ENCODE measurements around the gene NUDCD3. TPM values are rescaled to one million over a fixed set of nuclear protein-coding genes. Genes with fewer than 3 reads are reported as not detected.

The NUDCD3 gene
- total and polyA plus RNA-seq, 7 donors, result 14.3 to 50.5 (median 37.2) TPM

GRCh38 chr7:44377134-44377463 lies 113.4 kb downstream of the NUDCD3 start:
- intact Hi-C loops (cut with DNase I), result no loop called here
- no peak overlapping the region for H3K27ac ChIP-seq
- H3K27me3 ChIP-seq, result no peaks in the 10 kb centered on the region
- H3K36me3 ChIP-seq, result no peaks in the 10 kb centered on the region
- WGBS, 2 donors, result 83 to 93% methylated on average over 1 of the region's 1 CpG
- DNase-seq, result no peak
- TF ChIP-seq POLR2A (IDR thresholded peaks at IDR 0.05) (no peak), POLR2AphosphoS5 (IDR thresholded peaks at IDR 0.05) (no peak), EP300 (IDR thresholded peaks at IDR 0.05) (no peak)
- TF ChIP-seq, protein P1, sequence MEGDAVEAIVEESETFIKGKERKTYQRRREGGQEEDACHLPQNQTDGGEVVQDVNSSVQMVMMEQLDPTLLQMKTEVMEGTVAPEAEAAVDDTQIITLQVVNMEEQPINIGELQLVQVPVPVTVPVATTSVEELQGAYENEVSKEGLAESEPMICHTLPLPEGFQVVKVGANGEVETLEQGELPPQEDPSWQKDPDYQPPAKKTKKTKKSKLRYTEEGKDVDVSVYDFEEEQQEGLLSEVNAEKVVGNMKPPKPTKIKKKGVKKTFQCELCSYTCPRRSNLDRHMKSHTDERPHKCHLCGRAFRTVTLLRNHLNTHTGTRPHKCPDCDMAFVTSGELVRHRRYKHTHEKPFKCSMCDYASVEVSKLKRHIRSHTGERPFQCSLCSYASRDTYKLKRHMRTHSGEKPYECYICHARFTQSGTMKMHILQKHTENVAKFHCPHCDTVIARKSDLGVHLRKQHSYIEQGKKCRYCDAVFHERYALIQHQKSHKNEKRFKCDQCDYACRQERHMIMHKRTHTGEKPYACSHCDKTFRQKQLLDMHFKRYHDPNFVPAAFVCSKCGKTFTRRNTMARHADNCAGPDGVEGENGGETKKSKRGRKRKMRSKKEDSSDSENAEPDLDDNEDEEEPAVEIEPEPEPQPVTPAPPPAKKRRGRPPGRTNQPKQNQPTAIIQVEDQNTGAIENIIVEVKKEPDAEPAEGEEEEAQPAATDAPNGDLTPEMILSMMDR (IDR thresholded peaks at IDR 0.05), result no peak
- no peak overlapping the region for H3K4me3 ChIP-seq
- H3K9me3 ChIP-seq, result no peaks in the 10 kb centered on the region
- H3K4me1 ChIP-seq, result no peaks in the 10 kb centered on the region

DNA sequence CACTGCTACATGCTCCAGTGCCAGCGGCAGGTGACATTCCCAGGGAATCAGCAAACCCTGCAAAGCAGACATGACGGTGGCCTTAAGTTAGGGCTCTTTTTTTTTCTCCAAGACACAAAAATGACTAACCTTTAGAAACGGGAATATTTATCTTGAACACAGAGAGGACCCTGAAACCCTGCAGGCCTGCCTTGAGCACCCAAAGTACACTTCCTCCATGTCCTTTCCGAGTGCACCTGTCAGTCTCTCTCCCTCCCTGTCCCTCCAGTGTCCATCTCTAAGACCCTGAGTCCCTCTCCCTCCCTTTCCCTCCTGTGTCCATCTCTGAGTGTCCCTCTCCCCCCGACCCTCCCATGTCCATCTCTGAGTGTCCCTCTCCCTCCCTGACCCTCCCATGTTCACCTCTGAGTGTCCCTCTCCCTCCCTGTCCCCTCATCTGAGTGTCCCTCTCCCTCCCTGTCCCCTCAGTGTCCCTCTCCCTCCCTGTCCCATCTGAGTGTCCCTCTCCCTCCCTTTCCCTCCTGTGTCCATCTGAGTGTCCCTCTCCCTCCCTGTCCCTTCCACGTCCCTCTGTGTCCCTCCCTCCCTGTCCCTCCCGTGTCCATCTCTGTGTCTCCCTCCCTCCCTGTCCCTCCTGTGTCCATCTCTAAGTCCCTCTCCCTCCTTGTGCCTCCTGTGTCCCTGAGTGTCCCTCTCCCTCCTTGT lies 113.9 kb downstream of the NUDCD3 start:
- no peak overlapping the region for H3K4me3 ChIP-seq
- no peaks in the 10 kb centered on the region for H3K36me3 ChIP-seq
- H3K27me3 ChIP-seq, result no peaks in the 10 kb centered on the region
- TF ChIP-seq EP300 (IDR thresholded peaks at IDR 0.05) (no peak), POLR2AphosphoS5 (IDR thresholded peaks at IDR 0.05) (no peak), POLR2A (IDR thresholded peaks at IDR 0.05) (no peak)
- TF ChIP-seq, protein P1 (IDR thresholded peaks at IDR 0.05), result no peak
- 38 to 65% methylated on average over 7 of the region's 7 CpGs for WGBS, 2 donors
- DNase-seq, result no peak
- H3K27ac ChIP-seq, result no peak overlapping the region
- no peaks in the 10 kb centered on the region for H3K9me3 ChIP-seq
- no peaks in the 10 kb centered on the region for H3K4me1 ChIP-seq
- intact Hi-C loops (cut with DNase I), result no loop called here

- intact Hi-C loops (cut with DNase I), result no loop called here
- H3K4me3 ChIP-seq, result no peak overlapping the region
- H3K36me3 ChIP-seq, result no peaks in the 10 kb centered on the region
- TF ChIP-seq POLR2A (IDR thresholded peaks at IDR 0.05) (no peak), POLR2AphosphoS5 (IDR thresholded peaks at IDR 0.05) (no peak), EP300 (IDR thresholded peaks at IDR 0.05) (no peak)
- TF ChIP-seq, protein P1 (IDR thresholded peaks at IDR 0.05), result no peak
- no peaks in the 10 kb centered on the region for H3K27me3 ChIP-seq
- DNase-seq, result no peak
- no peaks in the 10 kb centered on the region for H3K9me3 ChIP-seq
- WGBS, 2 donors, result 79 to 87% methylated on average over 12 of the region's 12 CpGs
- no peak overlapping the region for H3K27ac ChIP-seq
- H3K4me1 ChIP-seq, result no peaks in the 10 kb centered on the region
These were observed 114.5 kb downstream of the NUDCD3 start for GRCh38 chr7:44375926-44376342.

GRCh38 chr7:44375236-44375699 lies 115.2 kb downstream of the NUDCD3 start:
- peak; percentile 60 for DNase-seq
- H3K4me3 ChIP-seq, result no peak overlapping the region
- no peaks in the 10 kb centered on the region for H3K27me3 ChIP-seq
- intact Hi-C loops (cut with DNase I), result no loop called here
- no peaks in the 10 kb centered on the region for H3K9me3 ChIP-seq
- 65 to 78% methylated on average over 9 of the region's 9 CpGs for WGBS, 2 donors
- no peaks in the 10 kb centered on the region for H3K4me1 ChIP-seq
- TF ChIP-seq EP300 (IDR thresholded peaks at IDR 0.05) (no peak), POLR2AphosphoS5 (IDR thresholded peaks at IDR 0.05) (no peak), POLR2A (IDR thresholded peaks at IDR 0.05) (no peak)
- TF ChIP-seq, protein P1 (IDR thresholded peaks at IDR 0.05), result no peak
- no peaks in the 10 kb centered on the region for H3K36me3 ChIP-seq
- H3K27ac ChIP-seq, result no peak overlapping the region

Measured in sigmoid colon (tissue), 7 donors.